ENCODE data around the gene GNPNAT1.

- TF ChIP-seq CTCF (IDR thresholded peaks at IDR 0.05) (no peak), EP300 (IDR thresholded peaks at IDR 0.05) (no peak)
These were observed 33.1 kb upstream of the GNPNAT1 start for GRCh38 chr14:52824462-52824861.

All from ovary (tissue), 3 donors.